ENCODE data around the gene PDE4D. TPM values are rescaled to one million over a fixed set of nuclear protein-coding genes. Genes with fewer than 3 reads are reported as not detected.

The PDE4D gene
- polyA plus RNA-seq, 1 donor (not counting 4 experiments of a cell fraction or from before 2014, with no cell fraction given) = 3.6 TPM

GRCh38 chr5:59887274-59887673 is 6.3 kb downstream of the PDE4D start:
- Histone ChIP-seq H3K27ac (ENCODE audit: control insufficient read depth, insufficient read depth, low read length) (no peak overlapping the region), H2AFZ (ENCODE audit: control insufficient read depth, low read length) (no peak overlapping the region), H3K27me3 (ENCODE audit: control insufficient read depth, extremely low read depth, insufficient read depth, low read length) (peaks cover 14% of the 10 kb centered on the region), H3K9ac (ENCODE audit: control insufficient read depth, extremely low read depth, insufficient read depth, low read length) (no peak overlapping the region), H3K9me3 (ENCODE audit: control insufficient read depth, low read depth, low read length) (no peaks in the 10 kb centered on the region), H3K4me2 (ENCODE audit: control insufficient read depth, extremely low read depth, insufficient read depth, low read depth, low read length) (no peak overlapping the region), H3K36me3 (ENCODE audit: control insufficient read depth in 2 of 2, extremely low read depth in 1 of 2, insufficient read depth in 2 of 2, low read length in 2 of 2) (no peaks in the 10 kb centered on the region), H4K20me1 (ENCODE audit: control insufficient read depth, extremely low read depth, insufficient read depth, low read length) (peaks cover under 1% of the 10 kb centered on the region), H3K4me1 (ENCODE audit: control insufficient read depth, extremely low read depth, insufficient read depth, low read length) (no peaks in the 10 kb centered on the region), H3K4me3 (ENCODE audit: control insufficient read depth in 2 of 3, extremely low read depth in 1 of 3, insufficient read depth in 2 of 3, low read depth in 1 of 3, low read length in 3 of 3) (no peak overlapping the region), H3K79me2 (ENCODE audit: control insufficient read depth, insufficient read depth, low read length) (no peaks in the 10 kb centered on the region), H3K9me1 (ENCODE audit: control insufficient read depth, extremely low read depth, insufficient read depth, low read length) (no peaks in the 10 kb centered on the region)
- no peak for TF ChIP-seq EZH2 (IDR thresholded peaks at IDR 0.05; ENCODE audit: low read length)
- TF ChIP-seq, protein P1, sequence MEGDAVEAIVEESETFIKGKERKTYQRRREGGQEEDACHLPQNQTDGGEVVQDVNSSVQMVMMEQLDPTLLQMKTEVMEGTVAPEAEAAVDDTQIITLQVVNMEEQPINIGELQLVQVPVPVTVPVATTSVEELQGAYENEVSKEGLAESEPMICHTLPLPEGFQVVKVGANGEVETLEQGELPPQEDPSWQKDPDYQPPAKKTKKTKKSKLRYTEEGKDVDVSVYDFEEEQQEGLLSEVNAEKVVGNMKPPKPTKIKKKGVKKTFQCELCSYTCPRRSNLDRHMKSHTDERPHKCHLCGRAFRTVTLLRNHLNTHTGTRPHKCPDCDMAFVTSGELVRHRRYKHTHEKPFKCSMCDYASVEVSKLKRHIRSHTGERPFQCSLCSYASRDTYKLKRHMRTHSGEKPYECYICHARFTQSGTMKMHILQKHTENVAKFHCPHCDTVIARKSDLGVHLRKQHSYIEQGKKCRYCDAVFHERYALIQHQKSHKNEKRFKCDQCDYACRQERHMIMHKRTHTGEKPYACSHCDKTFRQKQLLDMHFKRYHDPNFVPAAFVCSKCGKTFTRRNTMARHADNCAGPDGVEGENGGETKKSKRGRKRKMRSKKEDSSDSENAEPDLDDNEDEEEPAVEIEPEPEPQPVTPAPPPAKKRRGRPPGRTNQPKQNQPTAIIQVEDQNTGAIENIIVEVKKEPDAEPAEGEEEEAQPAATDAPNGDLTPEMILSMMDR (optimal IDR thresholded peaks at IDR 0.05 in 1 of 3, IDR thresholded peaks at IDR 0.05 in 1 of 3, conservative IDR thresholded peaks at IDR 0.05 in 1 of 3; ENCODE audit: extremely low read depth in 1 of 3, insufficient read depth in 2 of 3, low read length in 3 of 3) = no peak
- DNase-seq (ENCODE audit: low read depth, low spot score) (no peak), FAIRE-seq (no peak)
- dilution Hi-C loops (cut with MboI; ENCODE audit: extremely low pct_ligation_motif_present, low sequenced_read_pairs) = no loop called here

- H3K4me2 ChIP-seq (ENCODE audit: control insufficient read depth, extremely low read depth, insufficient read depth, low read depth, low read length) = no peak overlapping the region
- no peak for TF ChIP-seq EZH2 (IDR thresholded peaks at IDR 0.05; ENCODE audit: low read length)
- TF ChIP-seq, protein P1 (optimal IDR thresholded peaks at IDR 0.05 in 1 of 3, IDR thresholded peaks at IDR 0.05 in 1 of 3, conservative IDR thresholded peaks at IDR 0.05 in 1 of 3; ENCODE audit: extremely low read depth in 1 of 3, insufficient read depth in 2 of 3, low read length in 3 of 3) = no peak
- no peak overlapping the region for H3K9ac ChIP-seq (ENCODE audit: control insufficient read depth, extremely low read depth, insufficient read depth, low read length)
- no peaks in the 10 kb centered on the region for H4K20me1 ChIP-seq (ENCODE audit: control insufficient read depth, extremely low read depth, insufficient read depth, low read length)
- DNase-seq (ENCODE audit: low read depth, low spot score) (no peak), FAIRE-seq (no peak)
- no peaks in the 10 kb centered on the region for H3K4me1 ChIP-seq (ENCODE audit: control insufficient read depth, extremely low read depth, insufficient read depth, low read length)
- no peak overlapping the region for H3K27ac ChIP-seq (ENCODE audit: control insufficient read depth, insufficient read depth, low read length)
- dilution Hi-C loops (cut with MboI; ENCODE audit: extremely low pct_ligation_motif_present, low sequenced_read_pairs) = no loop called here
- H2AFZ ChIP-seq (ENCODE audit: control insufficient read depth, low read length) = no peak overlapping the region
- no peaks in the 10 kb centered on the region for H3K79me2 ChIP-seq (ENCODE audit: control insufficient read depth, insufficient read depth, low read length)
- peaks cover 4% of the 10 kb centered on the region for H3K27me3 ChIP-seq (ENCODE audit: control insufficient read depth, extremely low read depth, insufficient read depth, low read length)
- H3K36me3 ChIP-seq (ENCODE audit: control insufficient read depth in 2 of 2, extremely low read depth in 1 of 2, insufficient read depth in 2 of 2, low read length in 2 of 2) = no peaks in the 10 kb centered on the region
- H3K4me3 ChIP-seq (ENCODE audit: control insufficient read depth in 2 of 3, extremely low read depth in 1 of 3, insufficient read depth in 2 of 3, low read depth in 1 of 3, low read length in 3 of 3) = no peak overlapping the region
- H3K9me3 ChIP-seq (ENCODE audit: control insufficient read depth, low read depth, low read length) = no peaks in the 10 kb centered on the region
- H3K9me1 ChIP-seq (ENCODE audit: control insufficient read depth, extremely low read depth, insufficient read depth, low read length) = no peaks in the 10 kb centered on the region
Measured at GRCh38 chr5:59874675-59875074, 18.9 kb downstream of the PDE4D start.
